Measurements from ENCODE around the gene BCAR3. TPM values are rescaled to one million over a fixed set of nuclear protein-coding genes. Genes with fewer than 3 reads are reported as not detected.

Gene BCAR3
- total RNA-seq, 1 experiment from 2014 or later, result 37.5 TPM

- DNase-seq (ENCODE audit: low read depth), result peak; percentile 29
- in situ Hi-C loops (cut with HindIII; ENCODE audit: low pct_unique_long_range_greater_than_20kb, low sequenced_read_pairs), result no loop called here
These were observed 12.4 kb upstream of the BCAR3 start for GRCh38 chr1:93694039-93694438.

- in situ Hi-C loops (cut with HindIII; ENCODE audit: low pct_unique_long_range_greater_than_20kb, low sequenced_read_pairs), result no loop called here
- DNase-seq (ENCODE audit: low read depth), result peak; percentile 76
These were observed 11.4 kb upstream of the BCAR3 start for GRCh38 chr1:93692983-93693591.

GRCh38 chr1:93692451-93692861, 10.8 kb upstream of the BCAR3 start:
- in situ Hi-C loops (cut with HindIII; ENCODE audit: low pct_unique_long_range_greater_than_20kb, low sequenced_read_pairs), result no loop called here
- DNase-seq (ENCODE audit: low read depth), result no peak

DNA sequence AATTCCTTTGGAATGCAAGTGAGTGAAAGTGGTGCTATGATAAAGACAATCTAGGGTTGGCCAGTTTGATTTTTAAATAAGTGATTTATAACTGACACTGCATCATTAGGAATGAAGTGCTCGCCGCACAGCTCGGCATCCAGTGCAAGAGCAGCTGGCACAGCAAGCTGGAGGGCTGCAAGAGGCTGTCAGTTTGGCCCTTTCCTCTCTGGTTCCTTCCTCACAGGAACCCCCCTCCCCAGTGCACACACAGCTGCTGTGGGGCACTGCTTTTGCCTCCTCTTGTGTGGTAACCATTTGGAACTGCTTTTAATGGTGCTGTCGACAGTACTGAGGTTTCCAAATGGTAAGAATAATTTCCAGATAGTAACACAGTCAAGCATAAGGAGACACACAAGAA, 10.4 kb upstream of the BCAR3 start:
- in situ Hi-C loops (cut with HindIII; ENCODE audit: low pct_unique_long_range_greater_than_20kb, low sequenced_read_pairs), result no loop called here
- no peak for DNase-seq (ENCODE audit: low read depth)

- no peak for DNase-seq (ENCODE audit: low read depth)
- in situ Hi-C loops (cut with HindIII; ENCODE audit: low pct_unique_long_range_greater_than_20kb, low sequenced_read_pairs), result no loop called here
These were observed 9.5 kb upstream of the BCAR3 start for GRCh38 chr1:93690921-93691789.

DNA sequence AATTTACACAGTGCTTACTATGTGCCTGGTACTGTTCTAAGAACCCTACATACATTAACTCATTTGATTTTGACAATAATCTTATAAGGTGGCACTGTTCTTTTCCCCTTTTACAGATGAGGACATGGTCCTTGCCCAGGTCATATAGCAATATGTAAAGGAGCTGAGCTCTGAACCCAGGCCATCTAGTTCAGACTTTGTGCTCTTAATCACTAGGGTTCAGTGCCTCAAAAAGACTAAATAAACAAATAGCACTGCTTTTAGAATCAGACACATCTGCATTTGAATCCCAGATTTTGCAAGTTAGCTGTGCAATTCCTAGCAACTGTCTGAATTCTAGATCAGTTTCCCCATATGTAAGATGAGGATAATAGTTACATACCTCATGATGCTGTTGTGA, 8.7 kb upstream of the BCAR3 start:
- no peak for DNase-seq (ENCODE audit: low read depth)
- in situ Hi-C loops (cut with HindIII; ENCODE audit: low pct_unique_long_range_greater_than_20kb, low sequenced_read_pairs), result no loop called here

GRCh38 chr1:93689521-93690223, 8.0 kb upstream of the BCAR3 start:
- in situ Hi-C loops (cut with HindIII; ENCODE audit: low pct_unique_long_range_greater_than_20kb, low sequenced_read_pairs), result no loop called here
- DNase-seq (ENCODE audit: low read depth), result no peak

GRCh38 chr1:93687542-93687941, 5.9 kb upstream of the BCAR3 start:
- in situ Hi-C loops (cut with HindIII; ENCODE audit: low pct_unique_long_range_greater_than_20kb, low sequenced_read_pairs), result no loop called here
- no peak for DNase-seq (ENCODE audit: low read depth)

DNA sequence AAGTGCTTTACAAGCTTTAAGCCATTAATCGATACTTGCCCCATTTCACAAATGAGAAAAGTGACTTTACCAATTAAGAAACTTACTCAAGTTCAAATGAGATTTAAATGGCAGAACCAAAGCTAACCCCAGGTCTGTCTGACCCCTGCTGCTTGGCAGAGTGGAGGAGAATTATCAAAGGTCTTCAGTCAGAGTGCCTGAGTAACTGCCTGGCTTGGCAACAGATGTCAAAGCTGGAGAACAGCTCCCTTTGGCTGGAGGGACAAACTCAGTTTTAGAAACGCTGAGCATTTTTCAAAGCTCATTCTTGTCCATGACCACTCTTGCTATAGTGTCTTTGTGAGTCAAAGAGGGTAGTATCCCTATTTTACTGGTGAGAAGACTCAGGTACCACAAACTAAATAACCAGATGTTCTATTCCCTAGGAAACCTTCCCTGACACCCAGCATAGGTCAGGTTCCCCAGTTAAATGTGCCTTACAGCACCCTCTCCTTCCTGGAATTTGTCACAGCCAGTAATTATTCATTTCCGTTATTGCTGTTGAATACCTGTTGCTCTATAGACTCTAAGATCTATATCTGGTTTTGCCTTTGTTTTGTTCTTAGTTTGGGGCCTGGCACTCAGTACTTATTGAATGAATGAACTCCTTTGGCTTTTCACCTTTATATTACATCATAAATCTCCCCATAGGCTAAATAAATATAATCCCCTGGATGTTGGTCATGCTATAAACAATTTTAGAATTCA, 5.0 kb upstream of the BCAR3 start:
- in situ Hi-C loops (cut with HindIII; ENCODE audit: low pct_unique_long_range_greater_than_20kb, low sequenced_read_pairs), result no loop called here
- no peak for DNase-seq (ENCODE audit: low read depth)

- no peak for DNase-seq (ENCODE audit: low read depth)
- in situ Hi-C loops (cut with HindIII; ENCODE audit: low pct_unique_long_range_greater_than_20kb, low sequenced_read_pairs), result no loop called here
These were observed 4.3 kb upstream of the BCAR3 start for GRCh38 chr1:93685918-93686317.

DNA sequence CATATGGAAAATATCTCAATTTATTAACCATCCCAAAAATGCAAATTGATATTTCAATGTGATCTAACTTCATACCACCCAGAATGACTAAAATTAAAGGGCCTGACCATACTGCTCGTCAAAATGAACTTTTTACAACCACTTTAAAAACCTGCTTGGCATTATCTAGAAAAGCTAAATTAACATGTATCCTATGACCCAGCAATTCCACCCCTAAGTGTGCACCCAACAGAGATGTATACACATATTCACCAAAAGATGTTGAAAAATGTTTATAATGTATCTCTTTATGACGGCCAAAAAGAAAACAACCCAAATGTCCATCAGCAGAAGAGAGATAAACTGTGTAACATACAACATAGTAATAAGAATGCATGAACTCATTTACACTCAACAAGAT, 1.6 kb upstream of the BCAR3 start:
- in situ Hi-C loops (cut with HindIII; ENCODE audit: low pct_unique_long_range_greater_than_20kb, low sequenced_read_pairs), result no loop called here
- DNase-seq (ENCODE audit: low read depth), result no peak

GRCh38 chr1:93681989-93682412, 364 bp upstream of the BCAR3 start:
- DNase-seq (ENCODE audit: low read depth), result no peak
- in situ Hi-C loops (cut with HindIII; ENCODE audit: low pct_unique_long_range_greater_than_20kb, low sequenced_read_pairs), result no loop called here

- in situ Hi-C loops (cut with HindIII; ENCODE audit: low pct_unique_long_range_greater_than_20kb, low sequenced_read_pairs), result no loop called here
- DNase-seq (ENCODE audit: low read depth), result peak; percentile 86
These were observed 1.1 kb downstream of the BCAR3 start for GRCh38 chr1:93680420-93681100.

GRCh38 chr1:93680076-93680419, 1.6 kb downstream of the BCAR3 start:
- no peak for DNase-seq (ENCODE audit: low read depth)
- in situ Hi-C loops (cut with HindIII; ENCODE audit: low pct_unique_long_range_greater_than_20kb, low sequenced_read_pairs), result no loop called here

- in situ Hi-C loops (cut with HindIII; ENCODE audit: low pct_unique_long_range_greater_than_20kb, low sequenced_read_pairs), result no loop called here
These were observed 2.1 kb downstream of the BCAR3 start for GRCh38 chr1:93679546-93679945.

DNA sequence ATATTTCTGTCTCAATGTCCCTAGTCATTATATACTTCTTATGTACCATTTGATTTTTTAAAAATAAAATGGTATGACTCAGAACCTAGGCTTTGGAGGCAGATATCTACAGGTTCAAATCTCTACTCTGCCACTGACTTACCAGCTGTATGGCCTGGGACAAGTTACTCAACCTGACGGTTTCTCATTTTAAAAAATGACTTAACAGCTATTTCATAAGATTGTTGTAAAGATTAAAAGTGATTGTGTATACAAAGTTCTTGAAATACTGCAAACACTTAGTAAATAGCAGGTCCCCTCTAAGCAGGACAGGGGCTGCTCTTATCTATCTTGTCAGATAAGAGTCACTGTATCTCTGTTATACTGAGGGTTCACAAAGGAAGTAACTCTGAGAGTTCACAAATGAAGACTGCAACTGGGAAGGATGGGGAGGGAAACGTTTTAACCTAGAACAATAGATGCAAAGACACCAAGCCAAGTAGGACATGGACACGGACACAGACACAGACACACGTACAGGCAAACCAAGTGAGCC, 2.6 kb downstream of the BCAR3 start:
- DNase-seq (ENCODE audit: low read depth), result no peak
- in situ Hi-C loops (cut with HindIII; ENCODE audit: low pct_unique_long_range_greater_than_20kb, low sequenced_read_pairs), result no loop called here

More at GRCh38 chr1:93679546-93679945, 2.1 kb downstream of the BCAR3 start:
- no peak for DNase-seq (ENCODE audit: low read depth)

GRCh38 chr1:93678491-93678890, 3.1 kb downstream of the BCAR3 start:
- in situ Hi-C loops (cut with HindIII; ENCODE audit: low pct_unique_long_range_greater_than_20kb, low sequenced_read_pairs), result no loop called here
- DNase-seq (ENCODE audit: low read depth), result no peak

DNA sequence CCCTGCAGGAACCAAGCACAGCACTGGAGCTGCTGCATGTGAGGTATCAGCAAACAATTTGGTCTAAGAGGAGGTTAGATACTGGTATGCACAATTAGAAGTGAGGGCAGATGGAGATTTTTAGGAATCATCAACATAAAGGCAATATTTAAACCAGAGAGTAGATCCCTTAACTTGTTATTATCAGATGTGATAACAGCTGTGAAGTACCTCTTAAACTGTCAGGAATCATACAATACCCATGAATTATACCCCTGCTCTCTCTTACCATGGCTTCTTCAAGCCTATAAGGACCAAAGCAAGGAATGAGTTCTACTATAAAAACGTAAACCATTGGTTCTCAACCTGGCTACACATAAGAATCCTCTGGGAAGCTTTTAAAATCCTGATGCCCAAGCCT, 3.9 kb downstream of the BCAR3 start:
- no peak for DNase-seq (ENCODE audit: low read depth)
- in situ Hi-C loops (cut with HindIII; ENCODE audit: low pct_unique_long_range_greater_than_20kb, low sequenced_read_pairs), result no loop called here
